HK-2 (cell line): ENCODE measurements around the gene OBP2B.
"Not testable (repeated sequence)": the region's sequence is repeated elsewhere in the genome, so short reads cannot be mapped to it uniquely, and the experiment has no call there.

ENCODE experiments used
- DNase-seq: peaks from one replicate; pipeline ENCODE4 v3.0.0-alpha.2; 2018; ENCODE audit not compliant: unreplicated experiment

OBP2B gene, protein sequence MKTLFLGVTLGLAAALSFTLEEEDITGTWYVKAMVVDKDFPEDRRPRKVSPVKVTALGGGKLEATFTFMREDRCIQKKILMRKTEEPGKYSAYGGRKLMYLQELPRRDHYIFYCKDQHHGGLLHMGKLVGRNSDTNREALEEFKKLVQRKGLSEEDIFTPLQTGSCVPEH

DNA sequence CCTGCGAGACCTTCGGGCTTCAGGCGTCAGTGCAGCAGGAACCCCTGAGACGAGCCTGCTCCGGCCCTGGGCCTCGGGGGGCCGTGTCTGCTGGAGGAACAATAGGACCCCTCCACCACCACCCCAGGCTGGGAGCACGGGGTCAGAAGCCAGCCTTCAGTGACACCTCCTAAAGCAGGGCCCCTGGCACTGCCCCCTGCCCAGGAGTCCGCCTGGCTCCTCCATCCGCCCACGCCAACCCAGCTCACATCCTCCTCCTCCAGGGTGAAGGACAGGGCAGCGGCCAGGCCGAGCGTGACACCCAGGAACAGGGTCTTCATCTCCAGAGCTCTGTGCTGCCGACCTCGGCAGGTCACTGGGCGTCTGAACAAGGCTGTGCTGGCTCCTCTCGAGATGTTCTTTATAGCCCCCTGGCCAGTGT, at the start of gene OBP2B:
TSS of gene OBP2B (minus strand) at position 371 of the 421 bp plus-strand sequence. CDS start at position 320, 51 bp downstream.
- DNase-seq: not testable (repeated sequence)

DNA sequence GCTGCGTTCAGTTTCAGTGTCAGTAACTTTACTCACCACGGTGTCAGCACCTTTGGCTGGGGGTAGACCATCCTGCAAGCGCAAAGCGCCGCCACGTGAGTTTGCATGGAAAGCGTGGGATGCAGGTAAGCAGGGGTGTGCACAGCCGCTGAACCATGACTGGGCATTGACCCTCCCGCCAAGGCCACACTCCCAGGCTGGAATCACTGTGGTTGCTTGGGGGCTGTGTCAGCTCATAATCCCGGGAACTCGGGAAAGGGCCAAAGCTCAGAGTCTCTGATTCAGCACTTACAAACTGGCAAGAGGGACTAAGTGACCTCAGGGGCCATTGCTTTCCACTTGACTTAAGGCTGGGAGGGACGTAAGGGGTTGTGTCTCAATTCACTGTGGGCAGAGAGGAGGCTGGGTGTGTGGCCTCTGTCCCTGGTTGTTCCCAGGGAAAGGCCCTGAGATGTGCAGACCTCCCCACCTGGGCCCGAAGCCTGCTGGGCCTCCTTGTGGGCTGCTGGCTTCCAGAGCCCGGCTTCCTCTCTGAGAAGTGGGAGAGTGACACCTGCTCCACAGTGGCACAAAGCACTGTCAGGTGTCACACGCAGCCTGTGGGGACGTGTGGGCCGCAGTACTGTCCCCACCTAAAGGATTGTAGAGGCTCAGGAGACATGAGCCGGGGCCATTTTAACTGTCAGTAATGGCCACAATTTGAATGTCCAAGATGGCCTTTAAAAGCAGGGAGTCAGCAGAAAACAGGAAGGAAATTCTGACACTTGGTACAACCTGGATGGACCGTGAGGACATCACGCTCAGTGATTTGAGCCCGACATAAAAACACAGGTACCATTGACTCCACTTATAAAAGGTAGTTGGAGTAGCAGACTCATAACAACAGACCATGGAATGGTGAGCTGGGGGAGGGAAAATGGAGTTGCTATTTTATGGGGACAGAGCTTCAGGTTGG, 49.3 kb upstream of the OBP2B start:
- peak; percentile 58 for DNase-seq

DNA sequence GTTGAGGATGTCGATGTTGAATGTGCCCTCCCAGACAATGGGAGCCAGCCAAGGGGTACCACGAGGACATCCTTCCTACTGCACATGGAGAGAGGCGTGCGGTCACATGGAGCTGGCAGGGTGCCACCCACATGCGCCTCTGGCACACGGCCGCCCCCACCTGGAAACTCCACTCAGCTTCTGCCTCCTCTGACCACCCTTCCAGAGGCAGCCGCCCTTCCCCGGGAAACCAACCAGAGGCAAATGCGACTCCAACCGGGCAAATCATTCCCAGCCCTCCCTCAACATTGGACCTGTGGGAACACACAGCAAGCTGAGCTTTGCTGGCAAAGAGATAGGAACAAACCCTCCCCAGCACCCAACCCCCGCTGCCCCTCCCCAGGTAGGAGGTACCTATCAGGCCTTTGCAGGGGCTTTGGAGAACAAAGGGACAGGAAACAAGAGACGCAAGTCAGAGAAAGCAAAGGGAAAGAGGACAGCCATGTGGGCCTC, 48.5 kb upstream of the OBP2B start:
- DNase-seq: peak; percentile 18

DNA sequence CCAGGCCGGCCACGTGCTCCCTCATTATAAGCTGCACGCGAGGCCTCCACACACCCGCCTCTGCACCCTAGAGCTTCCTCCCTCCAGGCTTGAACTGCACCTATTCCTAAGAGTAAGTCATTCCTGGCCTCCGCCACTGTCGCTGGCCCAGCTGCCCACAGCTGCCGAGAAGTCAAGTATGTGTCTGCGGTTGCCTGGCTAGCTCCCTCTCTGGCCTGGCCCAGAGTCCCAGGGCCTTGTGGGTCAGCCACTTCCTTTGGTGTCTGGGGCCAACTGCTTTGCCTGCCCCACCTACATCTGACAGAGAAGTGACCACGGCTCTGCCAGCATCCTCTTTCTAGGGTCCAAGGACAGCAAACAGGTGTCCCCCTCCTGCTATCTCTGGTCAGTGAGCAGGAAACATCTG, 47.6 kb upstream of the OBP2B start:
- DNase-seq: no peak

DNA sequence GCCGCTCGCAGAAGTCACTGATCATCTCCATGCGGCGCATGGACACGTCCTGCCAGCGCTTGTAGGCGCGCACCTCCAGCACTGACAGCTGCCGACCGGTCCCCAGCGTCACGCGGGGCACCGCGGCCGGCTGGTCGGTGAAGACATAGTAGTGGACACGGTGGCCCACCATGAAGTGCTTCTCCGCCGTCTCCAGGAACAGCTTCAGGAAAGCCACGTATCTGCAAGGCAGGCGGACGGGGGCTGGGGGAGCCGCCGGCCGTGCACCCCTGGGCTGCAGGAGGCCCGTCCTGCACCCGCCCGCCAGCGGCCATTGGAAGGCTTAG, 47.0 kb upstream of the OBP2B start:
- DNase-seq: no peak

DNA sequence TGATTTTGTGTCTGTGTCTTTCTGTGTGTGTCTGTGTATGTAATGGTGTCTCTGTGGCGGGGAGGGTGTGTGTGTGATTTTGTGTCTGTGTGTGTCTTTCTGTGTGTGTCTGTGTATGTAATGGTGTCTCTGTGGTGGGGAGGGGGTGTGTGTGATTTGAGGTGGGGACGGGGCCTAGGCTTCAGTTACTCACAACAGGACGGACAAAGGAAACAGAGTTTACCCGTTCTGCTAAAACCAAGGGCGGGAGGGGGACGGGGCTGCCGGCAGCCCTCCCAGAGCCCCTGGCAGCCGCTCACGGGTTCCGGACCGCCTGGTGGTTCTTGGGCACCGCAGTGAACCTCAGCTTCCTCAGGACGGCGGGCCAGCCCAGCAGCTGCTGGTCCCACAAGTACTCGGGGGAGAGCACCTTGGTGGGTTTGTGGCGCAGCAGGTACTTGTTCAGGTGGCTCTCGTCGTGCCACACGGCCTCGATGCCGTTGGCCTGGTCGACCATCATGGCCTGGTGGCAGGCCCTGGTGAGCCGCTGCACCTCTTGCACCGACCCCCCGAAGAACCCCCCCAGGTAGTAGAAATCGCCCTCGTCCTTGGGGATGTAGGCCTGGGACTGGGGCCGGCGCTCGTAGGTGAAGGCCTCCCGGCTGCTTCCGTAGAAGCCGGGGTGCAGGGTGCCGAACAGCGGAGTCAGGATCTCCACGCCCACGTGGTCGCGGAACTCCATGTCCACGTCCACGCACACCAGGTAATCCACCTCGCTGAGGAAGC, 46.5 kb upstream of the OBP2B start:
- DNase-seq: no peak

DNA sequence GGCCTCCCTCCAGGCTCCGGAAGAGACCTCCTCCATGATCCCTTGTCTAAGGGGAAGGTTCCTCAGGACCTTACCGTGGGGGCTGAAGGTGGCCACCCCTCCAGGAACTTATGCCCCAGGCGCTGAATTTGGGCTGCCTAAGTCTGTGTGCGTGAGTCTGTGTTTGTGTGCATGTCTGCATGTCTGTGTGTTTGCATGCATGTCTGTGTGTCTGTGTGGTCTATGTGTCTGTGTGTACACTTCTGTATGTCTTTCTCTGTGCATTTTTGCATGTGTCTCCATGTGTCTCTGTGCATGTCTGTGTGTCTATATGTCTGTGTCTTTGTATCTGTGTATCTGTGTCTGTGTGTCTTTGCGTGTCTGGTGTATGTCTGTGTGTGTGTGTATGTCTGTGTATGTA, 45.4 kb upstream of the OBP2B start:
- no peak for DNase-seq

DNA sequence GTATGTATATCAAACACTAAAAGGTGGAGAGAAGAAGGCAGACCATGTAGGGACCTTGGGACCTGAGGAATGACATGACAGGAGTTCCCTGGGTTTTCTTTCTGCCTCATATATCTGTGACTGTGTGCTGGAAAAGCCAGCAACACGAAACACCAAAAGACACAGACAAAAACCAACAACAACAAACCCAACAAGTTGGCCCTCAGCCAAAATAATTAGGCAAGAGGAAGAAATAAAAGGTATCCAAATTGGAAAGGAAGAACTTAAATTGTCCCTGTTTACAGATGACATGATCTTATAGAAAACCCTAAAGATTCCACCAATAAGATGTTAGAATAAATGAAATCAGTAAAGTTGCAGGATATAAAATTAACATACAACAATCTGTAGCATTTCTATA, 44.2 kb upstream of the OBP2B start:
- no peak for DNase-seq

DNA sequence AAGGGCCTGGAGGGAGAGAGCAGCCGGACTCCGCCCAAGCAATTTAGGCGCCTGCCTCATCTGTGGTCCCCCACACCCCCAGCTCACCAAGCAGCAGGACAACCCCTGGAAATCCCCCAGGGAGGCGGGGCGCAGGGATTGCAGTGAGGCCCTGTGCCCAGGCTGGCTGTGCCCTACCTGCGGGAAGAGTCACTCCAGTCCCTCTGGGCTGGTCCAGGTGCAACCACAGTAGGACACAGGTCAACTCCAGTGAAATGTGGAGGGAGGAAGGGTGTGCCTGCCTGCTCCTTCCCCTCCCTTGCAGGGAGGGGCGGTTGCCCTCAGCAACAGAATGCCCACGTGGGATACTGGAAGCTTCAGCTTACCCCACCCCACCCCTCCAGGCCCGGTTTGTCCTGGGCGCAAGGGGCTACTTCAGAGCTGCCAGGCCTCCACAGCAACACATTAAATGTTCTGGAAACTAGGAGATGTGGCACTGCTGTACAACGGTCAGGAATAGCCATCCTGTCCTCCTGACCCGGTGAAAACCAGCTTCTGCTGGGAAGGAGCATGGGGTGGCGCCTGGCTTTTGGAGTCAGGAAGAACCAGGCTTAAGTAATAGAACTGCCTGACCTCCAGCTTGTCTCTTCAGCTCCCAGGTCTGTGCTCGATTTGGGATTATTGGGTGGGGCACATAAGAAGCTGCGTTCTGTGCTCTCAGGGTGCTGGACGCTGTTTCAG, 43.4 kb upstream of the OBP2B start:
- no peak for DNase-seq

DNA sequence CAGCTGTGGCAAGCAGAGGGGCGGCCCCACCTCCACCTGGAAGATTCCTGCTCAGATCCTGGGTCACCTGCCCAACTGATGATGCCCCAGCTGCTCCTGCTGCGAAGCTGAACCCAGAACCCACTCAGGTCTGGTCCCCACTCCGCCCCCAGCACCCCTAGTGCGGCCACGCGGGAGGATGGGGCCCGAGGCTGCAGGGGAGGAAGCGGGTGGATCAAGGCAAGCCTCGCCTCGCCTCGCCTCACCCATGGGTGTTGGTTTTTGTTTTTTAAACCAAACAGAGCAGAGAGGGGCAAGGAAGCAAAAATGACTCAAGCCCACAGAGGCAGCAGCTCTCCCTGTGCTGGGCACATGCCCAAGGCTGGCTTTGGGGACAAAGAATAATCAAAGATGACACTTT, 42.7 kb upstream of the OBP2B start:
- no peak for DNase-seq

DNA sequence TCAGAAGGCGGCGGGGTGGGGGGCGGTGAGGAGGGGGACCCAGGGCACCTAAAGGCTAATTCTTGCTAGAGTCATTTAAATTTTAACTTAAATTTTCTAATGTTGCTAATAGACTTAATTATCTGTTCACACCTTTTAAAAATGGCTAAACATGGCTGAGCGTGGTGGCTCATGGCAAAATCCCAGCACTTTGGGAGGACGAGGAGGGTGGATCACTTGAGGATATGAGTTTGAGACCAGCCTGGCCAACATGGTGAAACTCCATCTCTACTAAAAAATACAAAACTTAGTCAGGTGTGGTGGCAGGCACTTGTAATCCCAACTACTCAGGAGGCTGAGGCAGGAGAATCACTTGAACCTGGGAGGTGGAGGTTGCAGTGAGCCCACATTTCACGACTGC, 42.2 kb upstream of the OBP2B start:
- DNase-seq: not testable (repeated sequence)

DNA sequence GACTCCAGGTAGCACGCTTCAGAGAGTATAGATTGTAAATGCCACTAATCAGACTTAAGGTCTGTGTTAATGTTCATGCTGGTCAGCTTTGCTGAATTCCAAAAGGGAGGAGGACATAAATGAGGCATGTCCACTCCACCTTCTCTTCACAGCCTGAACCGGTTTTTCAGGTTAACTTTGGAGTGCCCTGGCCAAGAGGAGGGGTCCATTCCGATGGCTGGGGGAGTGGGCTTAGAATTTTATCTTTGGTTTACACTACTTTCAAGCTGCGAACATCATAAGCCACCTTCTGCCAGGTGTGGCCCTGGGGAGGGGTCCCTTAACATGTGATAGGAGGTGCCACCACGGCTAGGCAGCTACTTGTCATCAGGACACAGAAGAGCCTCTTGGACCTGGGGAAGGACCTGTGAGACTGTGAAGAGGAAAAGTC, 41.7 kb upstream of the OBP2B start:
- DNase-seq: no peak

DNA sequence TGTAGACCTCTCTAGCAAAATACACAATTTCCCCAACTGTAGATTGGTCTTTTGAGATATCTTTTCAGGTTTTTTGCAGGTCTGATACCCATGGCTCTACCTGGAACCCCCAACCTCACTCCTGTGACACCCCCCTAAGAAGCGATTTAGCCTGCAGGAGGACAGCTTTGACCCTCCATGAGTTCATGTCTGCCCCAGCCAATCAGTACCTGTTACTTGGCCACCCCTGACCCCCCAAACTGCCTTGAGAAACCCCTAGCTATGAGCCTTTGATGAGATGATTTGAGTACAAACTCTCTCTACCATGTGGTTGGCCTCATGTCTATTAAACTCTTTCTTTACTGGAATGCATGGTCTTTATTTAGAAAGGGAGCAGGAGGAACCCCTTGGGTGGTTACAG, 40.3 kb upstream of the OBP2B start:
- no peak for DNase-seq

DNA sequence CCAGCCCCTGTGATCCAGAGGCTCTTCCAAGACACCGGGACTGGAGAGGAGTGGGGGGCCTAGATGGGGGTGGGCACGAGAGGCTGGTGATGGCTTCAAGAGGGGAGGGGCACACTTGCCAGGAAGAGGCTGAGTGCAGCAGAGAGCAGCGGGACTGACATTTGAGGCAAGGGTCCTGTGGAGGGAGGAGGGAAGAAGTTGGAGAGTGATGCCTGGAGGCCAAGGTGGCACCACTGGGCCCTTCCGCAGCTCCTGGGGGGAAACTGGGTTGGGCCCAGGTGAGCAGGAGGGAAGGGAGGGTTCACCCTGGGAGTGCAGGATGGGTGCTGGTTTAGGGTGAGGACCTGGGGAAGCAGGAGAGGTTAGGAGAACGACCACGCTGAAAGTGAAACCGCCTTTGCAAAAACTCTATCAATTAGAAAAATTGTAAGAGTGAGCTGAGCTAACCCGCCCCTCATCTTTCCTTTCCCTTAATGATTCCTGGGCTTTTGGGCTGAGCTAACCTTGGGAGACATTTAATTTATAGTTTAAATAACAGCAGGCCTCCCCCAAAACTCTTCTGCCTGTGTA, 39.8 kb upstream of the OBP2B start:
- DNase-seq: no peak

DNA sequence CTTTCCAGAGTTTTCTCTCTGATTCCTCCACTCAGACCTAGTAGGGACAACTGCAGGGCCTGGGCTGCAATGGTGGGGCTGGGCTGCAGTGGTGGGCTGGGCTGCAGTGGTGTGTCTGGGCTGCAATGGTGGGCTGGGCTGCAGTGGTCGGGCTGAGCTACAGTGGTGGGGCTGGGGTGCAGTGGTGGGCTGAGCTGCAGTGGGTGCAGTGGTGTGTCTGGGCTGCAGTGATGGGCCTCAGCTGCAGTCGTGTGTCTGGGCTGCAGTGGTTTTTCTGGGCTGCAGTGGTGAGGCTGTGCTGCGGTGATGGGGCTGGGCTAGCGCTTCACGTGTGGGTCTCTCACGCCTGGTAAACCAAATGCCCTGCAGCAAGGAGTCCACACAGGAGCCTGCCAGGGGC, 38.6 kb upstream of the OBP2B start:
- no peak for DNase-seq

DNA sequence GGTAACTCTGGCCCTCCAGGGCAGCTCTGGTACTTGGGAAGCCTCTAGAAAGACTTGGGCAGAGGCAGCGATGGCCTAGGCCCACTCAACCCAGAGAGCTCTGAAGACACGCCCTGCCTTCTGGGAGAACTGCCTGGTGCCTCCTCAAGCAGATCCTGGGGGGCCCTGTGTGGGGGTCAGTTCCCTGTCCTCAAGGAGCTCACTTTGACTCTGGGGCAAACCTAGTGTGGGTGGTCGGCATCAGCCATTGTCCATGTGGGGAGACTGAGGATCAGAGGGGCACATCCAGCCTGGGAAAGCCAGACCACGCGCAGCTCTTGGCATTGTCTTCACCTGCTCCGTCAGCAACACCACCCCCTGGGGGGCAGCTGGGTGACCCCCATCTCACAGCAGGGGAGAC, 37.9 kb upstream of the OBP2B start:
- no peak for DNase-seq

DNA sequence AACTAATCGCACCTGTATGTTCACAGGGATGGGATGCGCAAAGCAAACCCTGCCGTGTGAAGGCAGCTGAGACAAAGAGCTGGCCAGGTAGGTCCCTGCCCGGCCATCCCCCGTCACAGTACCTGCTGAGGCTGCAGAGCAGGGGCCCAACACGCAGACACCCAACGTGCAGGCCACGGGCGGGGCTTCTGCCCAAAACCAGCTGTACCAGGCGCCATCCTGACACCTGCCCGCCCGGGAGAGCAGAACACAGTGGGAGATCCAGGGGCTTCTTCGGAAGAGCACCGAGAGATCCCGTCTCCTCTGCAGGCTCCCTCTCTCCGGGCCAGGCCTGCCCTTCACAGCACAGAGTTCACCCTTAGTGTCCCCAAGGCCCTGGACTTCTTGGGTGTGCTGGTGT, 37.5 kb upstream of the OBP2B start:
- DNase-seq: no peak

DNA sequence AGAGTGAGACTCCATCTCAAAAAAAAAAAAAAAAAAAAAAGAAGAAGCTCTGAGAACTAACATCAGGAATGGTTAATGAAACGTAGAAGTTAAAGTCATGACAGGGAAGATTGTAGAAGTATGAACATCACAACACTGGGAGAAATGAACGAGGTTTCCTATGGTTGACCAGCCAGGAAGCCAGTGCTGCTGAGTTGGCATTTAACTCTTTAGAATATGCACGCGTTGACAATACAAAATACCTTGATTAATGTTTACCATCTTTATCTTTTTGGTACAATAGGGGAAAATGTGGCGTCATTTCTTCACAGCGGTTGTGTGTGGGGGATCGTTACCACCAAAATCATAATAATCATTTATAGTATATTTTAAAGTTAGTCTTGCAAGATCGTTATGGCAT, 33.9 kb upstream of the OBP2B start:
- no peak for DNase-seq

DNA sequence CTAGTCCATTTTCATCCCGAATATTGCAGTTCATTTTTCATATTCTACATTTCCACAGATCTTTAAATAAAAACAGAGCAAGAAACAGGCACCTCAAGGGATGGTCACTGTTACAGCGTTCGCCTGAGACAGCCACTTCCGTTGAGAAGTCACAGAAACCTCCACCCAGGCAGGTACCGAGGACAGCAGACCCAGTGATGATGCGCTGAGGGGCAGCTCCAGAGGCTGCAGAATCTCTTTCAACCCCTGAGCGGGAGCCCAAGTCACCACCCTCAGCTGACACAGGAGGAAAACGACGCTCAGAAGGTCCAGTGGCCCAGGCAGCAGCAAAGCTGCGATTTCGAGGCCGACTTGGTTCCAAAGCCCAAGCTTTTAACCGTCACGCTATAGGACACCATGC, 33.2 kb upstream of the OBP2B start:
- DNase-seq: no peak

DNA sequence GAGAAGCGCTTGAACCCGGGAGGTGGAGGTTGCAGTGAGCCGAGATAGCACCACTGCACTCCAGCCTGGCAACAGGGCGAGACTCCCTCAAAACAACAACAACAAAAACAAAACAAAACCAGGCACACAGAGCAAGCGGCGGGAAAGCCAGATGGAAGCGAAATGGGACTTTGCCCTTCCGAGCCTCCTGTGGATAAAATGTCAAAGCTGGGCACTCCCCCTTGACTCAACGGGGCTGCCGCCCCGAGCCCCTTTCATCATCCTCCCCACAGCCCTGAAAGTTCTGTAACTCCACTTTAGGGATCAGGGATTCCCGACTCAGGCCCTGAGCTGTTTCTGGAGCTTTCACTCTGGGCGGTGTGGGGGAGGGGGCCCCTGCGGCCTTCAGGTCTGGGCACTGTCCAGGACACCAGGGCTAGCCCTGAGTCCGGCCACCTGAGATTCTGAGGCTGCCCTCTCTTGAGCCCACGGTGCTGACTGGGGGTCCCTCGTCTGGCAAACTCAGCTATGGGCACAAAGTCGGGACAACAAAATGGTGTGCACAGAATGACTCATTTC, 30.6 kb upstream of the OBP2B start:
- no peak for DNase-seq

DNA sequence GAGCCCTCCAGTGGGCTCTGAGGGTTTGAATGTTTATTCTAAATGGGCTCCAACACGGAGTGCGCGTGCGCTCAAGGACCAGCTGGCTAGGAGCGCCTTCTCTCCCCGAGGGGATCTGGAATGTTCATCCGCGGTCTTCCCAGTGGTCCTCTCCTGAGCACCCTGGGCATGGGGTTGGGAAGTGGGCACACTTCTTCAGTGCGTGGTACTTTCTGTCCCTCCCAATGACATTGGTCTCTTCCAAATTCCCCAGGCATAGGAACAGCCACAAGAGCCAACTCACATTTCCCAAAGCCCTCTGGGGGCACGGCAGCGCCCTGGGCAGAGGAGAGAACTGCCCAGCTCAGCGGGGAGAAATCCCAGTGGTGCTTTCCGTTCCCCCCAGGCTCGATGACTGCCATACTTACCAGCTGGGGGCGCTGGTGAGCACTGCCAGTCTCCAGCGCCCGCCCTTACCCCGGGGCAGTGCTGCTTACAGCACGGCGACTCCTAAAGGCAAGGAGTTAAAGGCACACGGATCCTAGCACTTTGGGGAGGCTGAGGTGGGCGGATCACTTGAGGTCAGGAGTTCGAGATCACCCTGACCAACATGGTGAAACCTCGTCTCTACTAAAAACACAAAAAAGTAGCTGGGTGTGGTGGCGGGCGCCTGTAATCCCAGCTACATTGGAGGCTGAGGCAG, 29.9 kb upstream of the OBP2B start:
- DNase-seq: peak; percentile 19
